ENCODE measurements around the gene AKIRIN2. TPM values are rescaled to one million over a fixed set of nuclear protein-coding genes. Genes with fewer than 3 reads are reported as not detected.

Gene AKIRIN2
- total and polyA plus RNA-seq, 10 of the 15 experiments (the other 5 are each of a cell fraction or from before 2014, with no cell fraction given) = 12.7 to 82.2 (median 42.6) TPM

GRCh38 chr6:87664921-87665485 lies 37.0 kb downstream of the AKIRIN2 start (continued):
- no peak for TF ChIP-seq JUNB (IDR thresholded peaks at IDR 0.05)
- no peak for TF ChIP-seq ZBTB33 (IDR thresholded peaks at IDR 0.05)
- no peak for TF ChIP-seq SP1 (IDR thresholded peaks at IDR 0.05; ENCODE audit: low read depth, low read length)
- no peak for TF ChIP-seq BCLAF1 (IDR thresholded peaks at IDR 0.05)
- TF ChIP-seq EZH2 (IDR thresholded peaks at IDR 0.05; ENCODE audit: borderline replicate concordance, control insufficient read depth, low read depth, low read length) = no peak
- no peak for TF ChIP-seq TBL1XR1 (IDR thresholded peaks at IDR 0.05; ENCODE audit: low read depth, low read length)

- ChIA-PET CTCF (interaction anchor here (0.7 to 1.5 kb wide), 2 partner anchors 9 to 15 kb away, joined by 3 read pairs; no protein-coding TSS in a partner anchor), RAD21 (ENCODE audit: unreplicated experiment) (no interaction called here), SMC1A (ENCODE audit: uncharacterized antibody, unreplicated experiment) (interaction anchor here (1.5 to 2.9 kb wide), 4 partner anchors 9 to 22 kb away, joined by 4 to 10 read pairs (median 6); no protein-coding TSS in a partner anchor), POLR2A (no interaction called here)
- in situ Hi-C loops (cut with MboI) = no loop called here
- Histone ChIP-seq H3K9ac (ENCODE audit: control insufficient read depth, insufficient read depth, low read length) (no peak overlapping the region), H3K9me3 (replicated peaks; ENCODE audit: control insufficient read depth, insufficient read depth, low read length) (no peaks in the 10 kb centered on the region), H3K27ac (ENCODE audit: control insufficient read depth, insufficient read depth) (no peak overlapping the region), H4K20me1 (ENCODE audit: control insufficient read depth, insufficient read depth) (no peaks in the 10 kb centered on the region), H3K4me2 (ENCODE audit: control insufficient read depth, insufficient read depth) (no peak overlapping the region), H3K27me3 (replicated peaks in 1 of 2; ENCODE audit: control insufficient read depth in 2 of 2, insufficient read depth in 2 of 2, low read length in 1 of 2) (no peaks in the 10 kb centered on the region), H3K4me1 (ENCODE audit: control insufficient read depth, insufficient read depth, low read length) (no peaks in the 10 kb centered on the region), H3K79me2 (ENCODE audit: control insufficient read depth, insufficient read depth, low read length) (no peaks in the 10 kb centered on the region), H3K36me3 (ENCODE audit: control insufficient read depth in 2 of 2, insufficient read depth in 2 of 2, low read length in 1 of 2) (peaks cover 0 to 12% of the 10 kb centered on the region in 2 experiments; a peak in 2 of 4 replicates), H2AFZ (ENCODE audit: control insufficient read depth, low read depth, low read length) (no peak overlapping the region), H3K4me3 (no peak overlapping the region)
- WGBS (ENCODE audit: insufficient coverage, insufficient replicate concordance, low lambda C conversion rate, missing lambda C conversion rate) = 98% methylated on average over 2 of the region's 2 CpGs
- DNase-seq (ENCODE audit: low read depth, low spot score) = no peak
- BruUV-seq (replicated peaks) = no TSS peak
- no peak for FAIRE-seq
- ATAC-seq = no peak
- intact Hi-C loops (cut with micrococcal nuclease; ENCODE audit: unreplicated experiment) = no loop called here
- TF ChIP-seq PAX8 (IDR thresholded peaks at IDR 0.05) (no peak), MLLT1 (IDR thresholded peaks at IDR 0.05) (no peak)
Observed at GRCh38 chr6:87663434-87663833, 38.6 kb downstream of the AKIRIN2 start.

Measured in GM12878 (cell line).